ENCODE results near the gene PRLH.

The PRLH gene

DNA sequence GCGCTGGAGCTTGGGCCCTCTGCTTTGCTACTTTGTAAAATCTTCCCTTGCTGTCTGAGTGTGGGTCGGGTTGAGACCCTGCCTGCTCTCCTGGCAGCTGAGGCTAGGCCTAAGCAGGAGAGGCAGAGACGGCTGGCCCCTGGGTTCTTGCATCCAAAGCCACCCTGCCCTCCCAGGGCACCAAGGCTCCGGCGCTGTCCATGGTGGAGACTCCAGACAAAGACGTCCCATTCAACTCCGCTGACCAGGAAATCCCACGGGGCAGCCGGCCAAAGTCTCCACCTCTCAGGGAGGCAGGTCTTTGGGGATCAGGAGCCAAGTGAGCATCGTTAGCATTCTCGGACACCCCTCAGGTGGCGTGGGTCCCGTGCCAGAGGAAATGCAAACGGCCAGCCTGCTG lies 2.6 kb upstream of the PRLH start:
- in situ Hi-C loops (cut with MboI; ENCODE audit: low sequenced_read_pairs): no loop called here

DNA sequence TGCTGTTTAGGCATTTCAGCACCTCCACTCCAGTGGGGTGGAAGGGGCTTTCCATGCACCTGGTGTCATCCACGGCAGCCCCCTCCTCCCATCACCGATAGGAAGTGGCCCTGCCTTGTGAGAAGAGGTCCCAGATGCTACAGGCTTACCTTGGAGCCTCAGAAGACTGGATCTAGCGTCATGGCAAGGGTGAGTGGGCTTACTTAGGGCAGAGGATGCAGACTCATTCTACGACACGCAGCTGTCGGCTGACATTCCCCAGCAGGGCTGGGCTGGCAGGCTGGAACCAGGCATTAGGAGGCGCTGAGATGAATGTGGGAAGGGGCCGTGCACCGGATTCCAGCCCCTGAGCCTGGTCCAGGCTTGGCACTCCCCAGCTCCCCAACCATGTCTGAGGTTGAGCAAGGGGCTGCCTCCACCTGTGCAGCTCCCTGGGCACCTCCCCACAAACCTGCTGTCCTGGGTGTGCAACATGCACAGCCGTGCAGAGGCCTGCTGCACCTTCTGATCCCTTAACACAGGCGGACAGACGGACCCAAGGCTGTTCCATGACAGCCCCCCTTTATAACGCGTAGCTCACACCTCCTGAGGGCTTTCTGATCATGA lies 1.7 kb upstream of the PRLH start:
- in situ Hi-C loops (cut with MboI; ENCODE audit: low sequenced_read_pairs): no loop called here

DNA sequence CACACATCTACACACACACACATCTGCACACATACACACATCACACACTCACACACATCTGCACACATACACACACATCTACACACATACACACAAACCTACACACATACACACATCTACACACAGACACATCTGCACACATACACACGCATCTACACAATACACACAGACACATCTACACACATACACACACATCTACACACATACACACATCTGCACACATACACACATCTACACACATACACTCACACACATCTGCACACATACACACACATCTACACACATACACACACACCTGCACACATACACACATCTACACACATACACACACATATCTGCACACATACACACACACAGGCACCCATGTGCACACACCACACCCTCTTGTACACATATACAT lies 400 bp upstream of the PRLH start:
- in situ Hi-C loops (cut with MboI; ENCODE audit: low sequenced_read_pairs): no loop called here

DNA sequence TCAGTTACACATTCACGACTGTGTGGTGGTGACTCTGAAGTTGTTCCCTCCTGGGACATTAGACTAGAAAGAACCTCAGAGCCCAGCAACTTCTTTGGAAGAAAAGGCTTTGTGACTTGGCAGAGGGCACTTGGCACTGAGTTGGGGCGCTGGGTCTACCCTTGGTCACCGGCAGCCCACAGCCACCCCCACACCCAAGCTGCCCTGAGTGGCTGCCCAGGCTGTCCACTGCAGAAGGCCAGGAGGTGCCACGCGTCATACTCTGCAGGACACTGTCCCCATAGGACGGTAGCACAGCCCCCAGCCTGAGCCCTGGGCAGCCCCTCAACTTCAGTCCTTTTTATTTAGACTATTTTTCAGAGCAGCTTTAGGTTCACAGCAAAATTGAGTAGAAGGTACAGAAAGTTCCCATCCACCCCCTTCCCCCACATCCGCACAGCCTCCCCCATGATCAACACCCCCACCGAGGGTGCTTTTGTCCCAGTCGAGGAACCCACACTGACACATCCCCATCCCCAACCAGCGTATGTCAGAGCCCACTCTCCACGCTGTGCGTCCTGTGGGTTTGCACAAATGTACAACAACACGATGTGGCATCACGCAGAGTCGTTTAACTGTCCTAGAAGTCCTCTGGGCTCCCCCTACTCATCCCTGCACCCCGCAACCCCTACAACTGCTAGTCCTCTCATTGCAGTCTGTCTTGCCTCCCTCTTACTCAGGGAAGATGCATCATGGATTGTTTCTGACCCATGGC lies 1.1 kb downstream of the PRLH start:
- in situ Hi-C loops (cut with MboI; ENCODE audit: low sequenced_read_pairs): no loop called here

DNA sequence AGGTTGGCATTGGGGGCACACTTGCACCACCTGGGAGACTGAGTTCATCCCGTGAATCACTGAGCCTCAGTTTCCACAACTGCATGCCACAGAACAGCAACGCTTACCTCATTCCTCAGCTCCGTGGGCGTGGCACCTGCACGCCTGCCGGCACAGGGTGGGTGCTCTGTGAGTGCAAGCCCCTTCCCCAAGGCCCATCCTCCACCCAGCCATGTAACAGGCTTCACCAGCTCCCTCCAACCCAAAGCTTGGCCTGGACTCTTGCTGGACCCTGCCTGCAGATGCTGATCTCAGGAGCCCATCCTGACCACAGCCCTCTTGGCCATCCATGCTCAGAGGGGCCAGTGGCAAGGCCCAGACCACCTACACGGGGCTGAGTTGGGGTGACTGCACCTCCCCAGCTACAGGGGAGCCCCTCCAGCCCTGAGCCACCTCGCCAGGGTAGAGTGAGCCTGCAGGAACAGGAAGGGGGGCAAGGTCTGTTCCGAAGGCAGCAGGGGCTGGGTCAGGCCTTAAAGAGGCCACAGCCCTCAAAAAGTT lies 1.8 kb downstream of the PRLH start:
- in situ Hi-C loops (cut with MboI; ENCODE audit: low sequenced_read_pairs): no loop called here

DNA sequence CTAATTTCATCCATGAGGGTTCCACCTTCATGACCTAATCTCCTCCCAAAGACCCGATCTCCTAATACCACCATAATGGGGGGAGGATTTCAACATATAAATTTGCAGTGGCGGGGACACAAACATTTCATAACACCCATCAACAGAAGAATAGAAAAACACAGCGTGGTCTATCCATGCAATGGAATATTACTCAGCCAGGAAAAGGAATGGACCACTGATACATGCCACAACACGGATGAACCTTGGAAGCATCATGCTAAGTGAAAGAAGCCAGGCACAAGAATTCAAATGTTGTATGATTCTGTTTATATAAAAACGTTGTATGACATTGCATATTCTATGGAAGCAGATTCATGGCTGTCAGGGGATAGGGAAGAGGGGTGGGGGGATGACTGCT lies 2.7 kb downstream of the PRLH start:
- in situ Hi-C loops (cut with MboI; ENCODE audit: low sequenced_read_pairs): no loop called here

DNA sequence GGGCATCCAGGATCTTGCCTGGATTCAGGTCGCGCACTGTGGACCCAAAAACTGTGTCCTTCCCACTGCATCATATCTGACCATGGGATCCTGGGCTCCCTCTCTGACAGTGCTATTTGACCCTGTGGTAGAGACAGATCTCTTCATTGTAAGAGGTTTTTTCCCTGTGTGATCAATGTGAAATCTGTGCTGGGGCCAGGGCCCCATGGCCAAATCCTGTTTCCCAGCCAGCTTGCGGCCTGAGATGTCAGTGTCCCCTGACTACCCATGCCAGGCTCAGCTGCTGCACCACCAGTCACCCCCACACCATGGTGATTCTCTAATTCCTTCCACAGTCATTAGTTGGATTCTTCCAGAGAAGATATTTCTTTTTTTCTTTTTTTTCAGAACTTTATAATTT lies 3.5 kb downstream of the PRLH start:
- in situ Hi-C loops (cut with MboI; ENCODE audit: low sequenced_read_pairs): no loop called here

DNA sequence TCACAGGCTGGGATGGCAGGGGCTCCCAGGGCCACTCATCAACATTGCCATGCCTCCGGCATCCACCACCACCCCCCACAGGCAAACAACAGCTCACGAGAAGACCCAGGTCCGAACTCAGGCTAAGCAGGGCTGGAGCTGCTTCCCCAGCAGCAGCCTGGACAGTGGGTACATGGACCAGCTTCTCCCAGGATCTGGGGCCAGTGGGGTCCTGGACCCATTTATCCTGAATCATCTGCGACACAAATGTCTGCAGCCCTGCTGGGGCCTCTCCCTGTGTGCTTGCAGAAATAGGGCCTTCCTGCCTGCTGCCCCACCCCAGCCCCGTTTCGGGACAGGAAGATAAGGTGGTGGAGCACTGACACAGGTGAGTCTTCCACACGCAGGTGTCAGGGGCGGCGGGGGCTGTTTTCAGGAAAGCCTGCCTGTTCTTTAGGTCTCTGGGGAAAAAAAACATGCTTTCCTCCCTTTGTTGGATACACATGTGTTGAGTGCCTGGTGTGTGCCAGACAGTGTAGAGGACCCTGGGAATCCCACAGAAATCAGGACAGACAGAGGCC lies 4.5 kb downstream of the PRLH start:
- in situ Hi-C loops (cut with MboI; ENCODE audit: low sequenced_read_pairs): no loop called here

DNA sequence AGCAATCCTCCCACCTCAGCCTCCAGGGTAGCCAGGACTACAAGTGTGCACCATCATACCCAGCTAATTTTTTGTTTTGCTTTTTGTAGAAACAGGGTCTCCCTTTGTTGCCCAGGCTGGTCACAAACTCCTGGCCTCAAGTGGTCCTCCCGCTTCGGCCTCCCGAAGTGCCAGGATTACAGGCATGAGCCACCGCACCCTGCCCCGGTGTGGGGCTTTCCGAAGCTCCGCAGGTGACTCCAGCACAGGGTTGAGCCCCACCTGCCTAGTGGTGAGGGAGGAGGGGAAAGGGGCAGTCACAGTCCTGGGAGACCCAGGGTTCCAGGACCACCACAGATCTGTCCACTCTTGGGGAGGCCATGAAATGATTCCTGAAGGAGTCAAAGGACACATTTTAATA lies 5.2 kb downstream of the PRLH start:
- in situ Hi-C loops (cut with MboI; ENCODE audit: low sequenced_read_pairs): no loop called here

DNA sequence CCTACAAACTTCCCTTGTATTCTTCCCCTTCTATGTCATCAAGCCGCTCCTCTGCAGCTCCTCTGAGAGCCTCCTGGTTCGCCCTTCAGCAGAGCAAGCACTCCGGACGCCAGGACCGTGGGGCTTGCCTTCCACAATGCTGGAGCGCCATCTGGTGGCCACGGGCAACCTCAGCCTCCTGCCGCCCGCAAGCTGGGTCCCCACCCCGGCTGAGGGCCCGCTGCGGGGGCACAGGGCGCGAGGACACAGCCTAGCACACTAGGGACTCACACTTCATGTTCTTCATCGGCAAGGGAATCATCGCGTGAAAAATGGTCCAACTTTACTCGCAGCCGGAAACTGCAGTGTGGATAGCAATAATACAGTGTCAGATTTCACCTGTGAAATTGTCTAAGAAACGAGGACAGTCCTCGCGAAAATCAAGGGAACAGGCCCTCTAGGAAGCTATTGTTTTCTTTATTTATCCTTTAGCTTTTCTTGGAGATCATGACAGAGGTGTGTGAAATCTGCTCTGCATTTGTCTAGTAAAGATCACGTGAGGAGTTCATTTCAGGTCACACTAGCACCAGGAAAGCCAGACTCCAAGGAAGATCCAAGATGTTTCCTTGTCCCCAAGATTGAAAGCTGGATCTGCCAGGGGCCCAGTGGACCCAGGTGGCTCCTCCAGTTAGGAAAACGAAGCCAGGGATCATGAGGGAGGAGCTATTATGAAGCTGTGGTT lies 5.8 kb downstream of the PRLH start:
- in situ Hi-C loops (cut with MboI; ENCODE audit: low sequenced_read_pairs): no loop called here

DNA sequence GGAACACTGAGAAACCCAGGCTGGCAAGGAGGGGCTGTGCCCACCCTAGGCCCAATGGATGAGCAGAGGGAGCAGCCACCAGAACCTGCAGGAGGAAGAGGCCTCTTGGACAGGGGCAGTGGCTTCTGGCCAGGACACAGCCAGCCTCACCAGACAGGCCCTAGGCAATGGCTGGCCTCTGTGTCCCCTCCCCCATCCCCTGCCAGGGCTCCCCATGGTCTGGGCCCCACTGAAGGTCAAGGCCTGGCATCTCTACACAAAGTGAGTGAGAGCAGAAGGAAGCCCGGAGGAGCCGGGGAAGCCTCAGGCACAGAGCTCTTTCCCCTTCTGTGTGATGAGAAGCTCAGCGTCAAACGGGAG lies 6.3 kb downstream of the PRLH start:
- in situ Hi-C loops (cut with MboI; ENCODE audit: low sequenced_read_pairs): no loop called here

DNA sequence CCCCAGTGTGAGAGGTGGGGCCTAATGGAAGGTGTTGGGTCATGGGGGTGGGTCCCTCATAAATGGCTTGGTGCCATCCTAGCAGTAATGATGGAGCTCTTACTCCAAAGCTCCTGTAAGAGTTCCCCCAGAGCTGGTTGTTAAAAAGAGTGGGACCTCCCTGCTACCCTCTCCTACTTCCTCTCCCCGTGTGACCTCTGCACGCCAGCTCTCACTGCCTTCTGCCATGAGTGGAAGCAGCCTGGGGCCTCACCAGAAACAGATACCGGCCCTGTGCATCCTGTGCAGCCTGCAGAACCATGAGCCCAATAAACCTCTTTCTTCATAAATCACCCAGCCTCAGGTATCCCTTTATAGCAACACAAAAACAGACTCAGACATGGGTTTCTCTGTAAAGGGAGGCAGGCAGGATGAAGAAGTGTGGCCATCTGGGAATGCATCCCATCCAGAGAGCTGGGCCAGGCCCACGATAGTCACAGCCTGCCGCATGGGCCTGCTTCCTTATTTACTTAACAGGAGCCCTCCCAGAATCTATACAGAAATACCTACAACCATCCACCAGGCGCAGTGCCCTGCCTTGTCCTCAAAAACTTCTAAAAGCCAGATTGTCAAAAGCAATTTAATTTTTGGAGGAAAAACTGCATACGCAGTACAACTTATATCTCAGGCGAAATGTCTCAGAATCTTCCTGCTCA lies 7.5 kb downstream of the PRLH start:
- in situ Hi-C loops (cut with MboI; ENCODE audit: low sequenced_read_pairs): no loop called here

DNA sequence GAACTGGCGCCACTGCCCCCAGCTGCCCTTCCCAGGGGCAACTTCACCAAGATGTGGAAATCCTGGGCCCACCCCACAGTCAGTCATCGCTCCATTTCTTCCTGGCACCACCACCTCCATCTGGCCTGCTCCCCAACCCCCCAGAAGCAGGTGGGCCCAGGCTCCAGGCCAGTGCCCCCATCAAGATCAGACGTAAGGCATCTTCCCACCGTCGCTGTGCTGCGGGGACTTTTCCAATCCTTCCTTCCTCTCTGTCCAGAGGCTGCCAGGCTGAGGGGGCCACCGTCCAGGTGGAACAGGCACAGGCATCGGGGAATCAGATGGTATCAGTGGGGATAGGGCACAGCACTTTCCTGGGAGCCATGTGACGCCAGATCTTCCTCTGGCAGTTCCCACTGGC lies 8.1 kb downstream of the PRLH start:
- in situ Hi-C loops (cut with MboI; ENCODE audit: low sequenced_read_pairs): no loop called here

DNA sequence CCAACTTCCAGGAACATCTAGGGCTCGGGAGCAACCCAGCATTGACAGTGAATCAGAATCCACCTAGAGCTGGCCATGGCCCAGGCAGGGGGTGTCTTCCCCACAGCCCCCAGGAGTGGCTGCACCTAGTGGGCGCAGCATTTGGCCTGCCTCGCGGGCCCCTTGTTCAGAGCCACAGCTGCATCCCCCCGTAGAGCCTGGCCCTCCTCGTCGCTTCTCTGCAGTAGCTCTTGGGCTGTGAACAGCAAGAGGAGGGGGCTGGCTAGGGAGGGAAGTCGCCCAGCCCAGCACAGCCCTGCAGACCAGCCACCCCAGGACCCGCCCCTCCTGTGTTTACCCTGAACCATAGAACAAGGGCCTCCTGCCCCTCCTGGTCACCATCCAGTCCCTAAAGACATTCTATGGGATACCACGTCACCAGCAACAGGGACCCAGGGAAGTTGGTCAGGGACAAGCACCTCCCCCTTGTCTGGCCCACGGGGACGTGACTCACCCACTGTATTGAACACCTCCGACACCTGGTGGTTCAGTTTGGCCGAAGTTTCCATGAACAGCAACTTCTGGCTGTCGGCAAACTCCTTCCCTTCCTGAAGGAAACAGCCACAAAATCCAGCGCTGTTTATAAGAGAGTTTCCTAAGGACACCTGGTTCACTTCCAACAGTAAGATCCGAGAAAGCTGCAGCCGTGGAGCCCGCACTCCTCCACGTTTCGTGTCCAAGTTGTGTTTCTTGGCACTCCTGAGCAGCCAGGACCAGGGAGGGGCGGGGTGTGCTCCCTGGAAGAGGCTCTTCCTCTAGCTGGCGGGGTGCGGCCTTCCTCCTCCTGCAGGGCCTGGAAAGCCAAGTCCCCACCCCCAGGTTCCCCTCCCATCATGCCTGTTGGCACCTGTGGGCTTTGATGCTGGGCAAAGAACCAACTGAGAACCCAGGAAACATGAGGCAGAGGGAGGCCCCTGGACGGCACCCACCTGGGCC lies 8.8 kb downstream of the PRLH start:
- in situ Hi-C loops (cut with MboI; ENCODE audit: low sequenced_read_pairs): no loop called here

DNA sequence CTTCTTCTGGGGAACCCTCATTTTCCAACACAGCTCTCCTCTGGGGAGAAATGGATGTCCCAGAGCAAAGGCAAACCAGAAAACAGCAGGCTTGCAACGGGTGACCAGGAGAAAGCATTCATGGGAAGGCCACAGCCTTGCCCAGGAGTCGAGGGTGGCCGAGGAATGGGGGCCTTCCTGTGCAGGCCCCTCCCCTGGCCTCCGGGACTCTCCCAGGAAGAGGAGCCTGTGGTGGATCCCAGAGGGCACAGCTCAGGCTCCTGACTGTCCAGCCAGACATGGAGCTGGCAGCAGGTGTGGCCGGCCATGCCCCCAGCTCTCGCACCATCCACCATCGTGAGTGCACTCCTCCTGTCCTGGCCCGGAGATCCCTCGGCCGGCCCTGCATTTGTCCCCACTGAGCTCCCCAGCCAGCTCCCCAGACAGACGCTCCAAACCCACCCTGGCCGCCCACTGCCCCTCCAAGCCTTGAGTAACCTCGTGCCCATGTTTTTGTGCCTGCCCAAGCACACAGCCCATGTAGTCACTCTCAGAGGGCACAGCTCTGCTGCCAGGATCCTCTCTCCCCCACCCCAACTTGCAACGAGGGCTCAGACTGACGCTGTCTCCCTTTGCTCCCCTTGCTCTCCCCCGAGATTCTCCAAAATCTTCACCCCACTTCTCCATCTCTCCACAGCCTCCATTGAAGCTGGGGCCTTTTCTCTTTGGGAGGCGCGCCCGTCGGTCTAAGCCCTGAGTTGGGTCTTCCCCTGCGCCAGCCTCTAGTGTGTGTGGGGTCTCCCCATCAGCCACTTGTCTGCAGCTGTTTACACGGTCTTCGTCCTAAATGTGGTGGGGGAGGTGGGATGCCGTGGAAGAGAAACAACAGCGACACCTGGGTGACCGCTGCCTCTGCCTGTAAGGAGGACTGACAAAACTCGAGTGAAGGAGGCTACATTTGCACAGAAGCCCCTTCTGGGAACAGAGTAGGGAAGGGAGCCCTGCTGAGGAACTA lies 9.8 kb downstream of the PRLH start:
- in situ Hi-C loops (cut with MboI; ENCODE audit: low sequenced_read_pairs): no loop called here

DNA sequence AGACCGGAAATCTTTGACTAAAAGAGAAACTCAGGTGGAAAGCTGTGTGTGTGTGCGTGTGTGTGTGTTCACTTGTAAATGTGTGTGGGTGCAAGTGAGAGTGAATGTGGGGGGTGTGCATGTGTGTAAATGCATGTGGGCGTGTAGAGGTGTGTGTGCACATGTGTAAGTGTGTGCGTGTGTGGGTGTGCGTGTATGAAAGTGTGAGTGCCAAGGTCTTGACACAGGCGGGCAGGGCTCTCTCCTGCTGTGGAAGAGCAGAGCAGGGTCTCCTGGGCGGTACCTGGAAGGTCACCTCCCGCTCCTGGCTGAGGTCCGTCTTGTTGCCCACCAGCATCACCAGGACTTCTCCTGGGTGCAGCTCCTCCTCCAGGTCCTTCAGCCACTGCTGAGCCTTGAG lies 10.6 kb downstream of the PRLH start:
- in situ Hi-C loops (cut with MboI; ENCODE audit: low sequenced_read_pairs): no loop called here

DNA sequence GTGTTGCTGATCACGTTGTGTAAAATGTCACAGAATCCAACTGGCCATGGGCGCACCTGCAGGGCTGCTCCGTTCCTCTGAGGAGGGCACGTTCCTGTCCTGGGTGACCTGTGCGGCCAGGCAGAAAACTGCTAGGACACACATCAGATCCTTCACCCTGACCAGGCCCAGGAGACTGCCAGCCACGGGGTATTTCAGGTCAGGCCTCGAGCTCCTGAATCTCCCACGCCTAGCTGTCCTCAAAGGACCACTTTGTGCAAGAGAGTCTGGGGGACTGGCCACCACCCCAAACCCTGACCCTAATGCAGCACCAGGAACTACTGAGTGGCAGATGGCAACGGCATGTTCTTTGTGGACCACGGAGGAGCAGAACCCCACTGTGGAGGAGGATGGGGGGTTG lies 11.1 kb downstream of the PRLH start:
- in situ Hi-C loops (cut with MboI; ENCODE audit: low sequenced_read_pairs): no loop called here

DNA sequence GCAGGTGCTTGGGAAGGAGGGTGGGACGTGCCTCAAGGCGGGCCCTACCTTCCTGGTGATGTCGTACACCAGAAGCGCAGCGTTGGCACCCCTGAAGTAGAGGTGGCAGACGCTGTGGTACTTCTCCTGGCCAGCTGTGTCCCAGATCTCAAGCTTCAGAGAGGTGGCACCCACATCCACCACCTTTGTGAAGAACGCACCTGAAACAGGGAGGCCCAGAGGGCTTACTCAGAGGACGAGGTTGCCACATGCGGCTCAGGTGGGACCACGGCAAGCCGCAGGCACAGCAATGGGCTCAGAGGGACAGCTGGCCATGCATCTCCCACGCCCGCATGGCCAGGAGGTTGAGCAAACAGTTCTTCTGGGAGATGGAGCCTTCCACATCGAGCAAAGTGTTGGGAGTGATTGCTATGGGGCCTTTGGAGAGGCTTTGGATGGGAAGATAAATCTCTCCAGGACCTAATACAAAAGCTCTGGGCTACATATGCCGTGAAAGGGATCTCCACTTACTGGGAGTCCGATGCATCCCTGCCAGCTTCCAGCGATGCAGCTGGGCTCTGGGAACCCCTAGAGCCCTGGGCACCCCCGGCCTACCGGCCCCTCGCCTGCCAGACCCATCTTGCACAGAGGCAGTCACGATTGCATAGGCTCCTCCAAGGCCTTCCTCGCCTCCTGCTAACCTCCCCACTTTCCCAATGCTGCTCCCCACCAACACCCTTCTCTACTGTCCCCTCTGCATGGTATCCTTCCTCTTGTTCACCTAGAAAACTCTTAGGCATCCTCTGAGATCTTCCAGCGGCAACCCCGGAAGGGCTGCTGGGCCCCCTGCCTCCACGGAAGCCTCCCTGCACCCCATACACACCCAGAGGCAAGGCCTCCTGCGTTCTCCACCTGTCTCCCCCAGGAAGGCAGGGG lies 11.8 kb downstream of the PRLH start:
- in situ Hi-C loops (cut with MboI; ENCODE audit: low sequenced_read_pairs): no loop called here
